H1 (cell line): Measurements from ENCODE around the gene KRT34. TPM values are rescaled to one million over a fixed set of nuclear protein-coding genes. Genes with fewer than 3 reads are reported as not detected.
"Not testable (repeated sequence)": the region's sequence is repeated elsewhere in the genome, so short reads cannot be mapped to it uniquely, and the experiment has no call there.

Experiments used
- CTCF ChIA-PET: fragments of 300-600 bp; sonication (Branson Sonifier 250); formaldehyde crosslinking; loops from one replicate; lab custom pipeline; 2021; ENCODE audit not compliant: partially characterized antibody; lab: Charles Lee
- POLR2A ChIA-PET: fragments of 300-600 bp; sonication (Branson Sonifier 250); formaldehyde crosslinking; loops from one replicate; lab custom pipeline; 2021; ENCODE audit warnings: inconsistent platforms; ENCODE audit not compliant: partially characterized antibody; lab: Charles Lee
- DNase-seq, 2 experiments: peaks; one replicate each; pipeline versions ENCODE4 v3.0.0 to v3.0.0-alpha.2; 2010 to 2022; ENCODE audit warnings: low spot score in 2 of 2, low read depth in 1 of 2, mixed read lengths in 1 of 2
- FAIRE-seq: peaks from 2 replicates; lab custom pipeline; 2011; peaks lifted over from hg19 to GRCh38; lab: Jason Lieb, UNC
- H2AFZ ChIP-seq: 2 replicates; pipeline ENCODE4 v1.8.1; 2012; ENCODE audit warnings: low read length, inconsistent platforms
- H2AK5ac ChIP-seq: 2 replicates; pipeline ENCODE4 v1.6.1; 2013; ENCODE audit warnings: low read depth, low read length
- H2BK120ac ChIP-seq: replicated peaks from 2 replicates; pipeline ENCODE3; 2013; ENCODE audit warnings: low read depth, low read length, inconsistent platforms
- H2BK12ac ChIP-seq: 2 replicates; pipeline ENCODE4 v1.6.1; 2013; ENCODE audit warnings: low read depth, low read length
- H2BK15ac ChIP-seq: 2 replicates; pipeline ENCODE4 v1.6.1; 2013; ENCODE audit warnings: low read length
- H2BK20ac ChIP-seq: 2 replicates; pipeline ENCODE4 v1.6.1; 2013; ENCODE audit warnings: low read length
- H2BK5ac ChIP-seq: 2 replicates; pipeline ENCODE4 v1.6.1; 2013; ENCODE audit warnings: low read depth, low read length
- H3K14ac ChIP-seq: 2 replicates; pipeline ENCODE4 v1.6.1; 2013; ENCODE audit warnings: inconsistent platforms; ENCODE audit not compliant: insufficient read length
- H3K18ac ChIP-seq: 2 replicates; pipeline ENCODE4 v1.6.1; 2013; ENCODE audit warnings: low read length; ENCODE audit errors: extremely low read depth
- H3K23ac ChIP-seq: 2 replicates; pipeline ENCODE4 v1.6.1; 2013; ENCODE audit warnings: inconsistent platforms; ENCODE audit not compliant: insufficient read length
- H3K23me2 ChIP-seq: 2 replicates; pipeline ENCODE4 v1.6.1; 2013; ENCODE audit warnings: low read depth, low read length
- H3K27ac ChIP-seq: 2 replicates; pipeline ENCODE4 v1.6.1; 2011; ENCODE audit warnings: low read depth, low read length, inconsistent platforms
- H3K27me3 ChIP-seq, 4 experiments: replicated peaks in 1 of 4; 1 replicate in 1 of 4; 2 replicates in 3 of 4; pipeline versions ENCODE4 v1.6.1 to v1.8.1; 2011 to 2013; ENCODE audit warnings: low read length in 3 of 4, mild to moderate bottlenecking in 3 of 4, inconsistent platforms in 2 of 4, mixed read lengths in 2 of 4, moderate library complexity in 1 of 4; ENCODE audit not compliant: control insufficient read depth in 3 of 4, insufficient read depth in 3 of 4; ENCODE audit errors: extremely low read depth in 1 of 4
- H3K36me3 ChIP-seq, 4 experiments: 2 replicates each; pipeline versions ENCODE4 v1.6.1 to v1.8.1; 2011 to 2013; ENCODE audit warnings: mild to moderate bottlenecking in 4 of 4, low read length in 3 of 4, moderate library complexity in 2 of 4, control low read depth in 1 of 4, inconsistent platforms in 1 of 4; ENCODE audit not compliant: insufficient read depth in 4 of 4, control insufficient read depth in 2 of 4
- H3K4ac ChIP-seq: replicated peaks from 2 replicates; pipeline ENCODE3; 2013; ENCODE audit warnings: low read length, low read depth, mixed read lengths, inconsistent platforms; ENCODE audit not compliant: insufficient read length
- H3K4me1 ChIP-seq, 4 experiments: replicated peaks in 1 of 4; 1 replicate in 1 of 4; 2 replicates in 3 of 4; pipeline versions ENCODE4 v1.6.1 to v1.8.1; 2011 to 2013; ENCODE audit warnings: low read length in 3 of 4, inconsistent platforms in 2 of 4, mixed read lengths in 1 of 4; ENCODE audit not compliant: insufficient read depth in 4 of 4, control insufficient read depth in 3 of 4
- H3K4me2 ChIP-seq, 2 experiments: 2 replicates each; pipeline versions ENCODE4 v1.6.1 to v1.8.1; 2011 to 2013; ENCODE audit warnings: low read depth in 2 of 2, low read length in 2 of 2, control low read depth in 1 of 2, inconsistent platforms in 1 of 2, mild to moderate bottlenecking in 1 of 2; ENCODE audit not compliant: insufficient read depth in 1 of 2
- H3K4me3 ChIP-seq, 4 experiments: fragments of 200-600, 300-600 bp in 1 of 4; sonication (generic), shearing (Covaris generic), sonication (Bioruptor Twin) in 1 of 4; 2 replicates each; pipeline versions ENCODE4 v1.5.1 to v1.8.1; 2011 to 2016; ENCODE audit warnings: low read length in 4 of 4, low read depth in 3 of 4, control low read depth in 2 of 4, inconsistent platforms in 2 of 4, mild to moderate bottlenecking in 2 of 4, mixed read lengths in 1 of 4, moderate library complexity in 1 of 4; ENCODE audit not compliant: insufficient read depth in 2 of 4; ENCODE audit errors: extremely low read depth in 1 of 4
- H3K56ac ChIP-seq: replicated peaks from 2 replicates; pipeline ENCODE3; 2013; ENCODE audit warnings: low read depth, mild to moderate bottlenecking, mixed read lengths, low read length, inconsistent platforms; ENCODE audit not compliant: insufficient read length
- H3K79me1 ChIP-seq: 2 replicates; pipeline ENCODE4 v1.6.1; 2013; ENCODE audit warnings: low read depth, low read length, control low read depth
- H3K79me2 ChIP-seq, 2 experiments: 2 replicates each; pipeline versions ENCODE4 v1.6.1 to v1.8.1; 2012 to 2013; ENCODE audit warnings: low read length in 2 of 2, mild to moderate bottlenecking in 2 of 2, inconsistent platforms in 1 of 2; ENCODE audit not compliant: insufficient read depth in 2 of 2, control insufficient read depth in 1 of 2
- H3K9ac ChIP-seq, 4 experiments: replicated peaks in 1 of 4; 1 replicate in 1 of 4; 2 replicates in 3 of 4; pipeline versions ENCODE4 v1.6.1 to v1.8.1; 2011 to 2013; ENCODE audit warnings: low read depth in 3 of 4, low read length in 3 of 4, control low read depth in 2 of 4, mild to moderate bottlenecking in 2 of 4, moderate library complexity in 2 of 4, inconsistent platforms in 1 of 4; ENCODE audit errors: extremely low read depth in 1 of 4
- H3K9me3 ChIP-seq, 2 experiments: 2 replicates each; pipeline versions ENCODE4 v1.6.1 to v1.8.1; 2012 to 2013; ENCODE audit warnings: mild to moderate bottlenecking in 2 of 2, moderate library complexity in 2 of 2, control low read depth in 1 of 2, inconsistent platforms in 1 of 2, low read depth in 1 of 2, low read length in 1 of 2, mixed read lengths in 1 of 2; ENCODE audit not compliant: insufficient read depth in 2 of 2
- H4K20me1 ChIP-seq, 2 experiments: replicated peaks in 1 of 2; 2 replicates each; pipeline versions ENCODE3 to v1.8.1; 2011 to 2013; ENCODE audit warnings: inconsistent platforms in 2 of 2, low read length in 2 of 2, mild to moderate bottlenecking in 1 of 2; ENCODE audit not compliant: insufficient read depth in 2 of 2, control insufficient read depth in 1 of 2
- H4K5ac ChIP-seq: 2 replicates; pipeline ENCODE4 v1.6.1; 2013; ENCODE audit warnings: low read length, low read depth, mixed read lengths, inconsistent platforms; ENCODE audit not compliant: insufficient read length
- H4K8ac ChIP-seq: 2 replicates; pipeline ENCODE4 v1.8.0; 2013; ENCODE audit warnings: mild to moderate bottlenecking, moderate library complexity, low read length, inconsistent platforms; ENCODE audit not compliant: insufficient read depth; ENCODE audit errors: extremely low read depth
- H4K91ac ChIP-seq: replicated peaks from 2 replicates; pipeline ENCODE3; 2013; ENCODE audit warnings: low read length, mixed read lengths, inconsistent platforms; ENCODE audit not compliant: insufficient read length
- WGBS, 2 experiments: shearing (Covaris generic) in 1 of 2; methylation state at CpG; one replicate each; pipeline versions ENCODE4 v1.1.6 to v1.1.7; 2013 to 2015; ENCODE audit warnings: low lambda C conversion rate in 2 of 2, mixed read lengths in 2 of 2, inconsistent platforms in 1 of 2, low coverage in 1 of 2, missing lambda C conversion rate in 1 of 2; ENCODE audit not compliant: insufficient replicate concordance in 2 of 2, insufficient coverage in 1 of 2, insufficient read length in 1 of 2; ENCODE audit errors: extremely low coverage in 1 of 2, missing lambda C conversion rate in 1 of 2; 5-methylcytosine and 5-hydroxymethylcytosine counted together
- polyA plus RNA-seq, 7 experiments: library from polyadenylated mRNA; depleted of rRNA in 3 of 7; stranded (reverse) in 5 of 7; unstranded in 2 of 7; fragments of >200 nt in 5 of 7; fragments of 200-250 nt in 2 of 7; gene quantifications; 1 replicate in 5 of 7; 2 replicates in 1 of 7; 4 replicates in 1 of 7; pipeline versions ENCODE4 v1.2.1 to v1.2.3, GENCODE V29; 2011 to 2013; ENCODE audit warnings: missing spikeins in 2 of 7, mixed read lengths in 2 of 7
- total RNA-seq: library from RNA; stranded (reverse); fragmentation: NEBNext Ultra II Directional; extraction: Animal tissue kit (Norgen Biotek cat#: 25700); gene quantifications from 2 replicates; pipeline ENCODE4 v1.2.1, GENCODE V29; 2021

Gene KRT34
- total and polyA plus RNA-seq, 2 of the 8 experiments (the other 6 are each of a cell fraction or from before 2014, with no cell fraction given), result not detected

- H3K4me3 ChIP-seq, H4K8ac ChIP-seq, H3K23me2 ChIP-seq, FAIRE-seq, H2BK120ac ChIP-seq, H3K36me3 ChIP-seq, H4K91ac ChIP-seq, H2AFZ ChIP-seq, H3K23ac ChIP-seq, H3K56ac ChIP-seq, H3K79me2 ChIP-seq, H3K27me3 ChIP-seq, H4K20me1 ChIP-seq, H2BK20ac ChIP-seq, H3K14ac ChIP-seq, POLR2A ChIA-PET, H3K4me1 ChIP-seq, H3K27ac ChIP-seq, H3K79me1 ChIP-seq, H3K18ac ChIP-seq, H2BK12ac ChIP-seq, H2BK5ac ChIP-seq, H3K9me3 ChIP-seq, H3K4ac ChIP-seq, H3K4me2 ChIP-seq, H4K5ac ChIP-seq, H2AK5ac ChIP-seq, DNase-seq, H3K9ac ChIP-seq, H2BK15ac ChIP-seq: not testable (repeated sequence)
- 89% methylated on average over 11 of the region's 11 CpGs; no CpG with 5 or more reads in 1 of the 2 experiments for WGBS, 2 experiments
- CTCF ChIA-PET, result interaction anchor here (1.0 to 1.4 kb wide), 2 partner anchors 19 to 126 kb away, joined by 3 to 6 read pairs; no protein-coding TSS in a partner anchor
Observed at GRCh38 chr17:41422586-41422985, 40.5 kb upstream of the KRT34 start.
